ENCODE results near the gene TSPEAR.

- TF ChIP-seq POLR2AphosphoS5 (IDR thresholded peaks at IDR 0.05; ENCODE audit: low read depth, low read length) (no peak), POLR2A (IDR thresholded peaks at IDR 0.05; ENCODE audit: low read depth, low read length) (no peak), TAF1 (IDR thresholded peaks at IDR 0.05; ENCODE audit: low read depth, low read length) (no peak), POU2F2 (IDR thresholded peaks at IDR 0.05; ENCODE audit: low read depth, low read length) (no peak), SPI1 (IDR thresholded peaks at IDR 0.05; ENCODE audit: low read depth, low read length) (no peak)
Measured at GRCh38 chr21:44466351-44466954, 244.9 kb downstream of the TSPEAR start.
